ENCODE results near the gene RNASEL.
"Not testable (repeated sequence)": the region's sequence is repeated elsewhere in the genome, so short reads cannot be mapped to it uniquely, and the experiment has no call there.

The RNASEL gene

DNA sequence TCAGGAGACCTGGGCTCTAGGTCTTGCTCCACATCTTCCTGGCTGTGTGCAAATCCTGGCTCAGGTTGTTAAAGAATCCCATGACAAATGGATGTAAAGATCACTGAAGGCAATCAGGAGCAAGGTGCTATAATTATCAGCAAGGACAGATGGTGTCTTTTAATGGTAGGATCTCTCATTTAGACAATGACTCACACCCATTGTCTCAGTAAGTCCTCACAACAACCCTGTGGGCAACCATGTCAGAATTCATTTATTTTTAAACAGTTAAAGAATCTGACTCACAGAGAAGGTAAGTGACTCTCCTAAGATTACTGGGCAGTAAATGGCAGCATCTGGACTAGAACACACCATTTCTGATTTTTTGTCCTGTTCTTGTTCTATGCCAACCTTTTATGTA, 32.8 kb downstream of the RNASEL start:
- TF ChIP-seq YY1 (IDR thresholded peaks at IDR 0.05; ENCODE audit: insufficient read depth, insufficient read length): no peak
- TF ChIP-seq SUZ12 (IDR thresholded peaks at IDR 0.05; ENCODE audit: extremely low read depth, insufficient read depth, insufficient read length): no peak
- TF ChIP-seq ZNF274 (IDR thresholded peaks at IDR 0.05; ENCODE audit: low read depth, low read length): no peak
- Histone ChIP-seq H3K4me3 (ENCODE audit: insufficient read length, low read depth) (no peak overlapping the region), H3K9me3 (ENCODE audit: insufficient read depth, low read length) (no peaks in the 10 kb centered on the region; the same call in 1 of the 2 replicates), H3K27me3 (ENCODE audit: insufficient read depth, insufficient read length) (no peaks in the 10 kb centered on the region), H3K36me3 (ENCODE audit: insufficient read depth, insufficient read length, low read length) (no peaks in the 10 kb centered on the region), H3K9ac (ENCODE audit: insufficient read length, low read depth) (no peak overlapping the region), H3K4me1 (ENCODE audit: insufficient read depth, insufficient read length) (no peaks in the 10 kb centered on the region)
- no peak for DNase-seq (ENCODE audit: low read depth, low spot score)

DNA sequence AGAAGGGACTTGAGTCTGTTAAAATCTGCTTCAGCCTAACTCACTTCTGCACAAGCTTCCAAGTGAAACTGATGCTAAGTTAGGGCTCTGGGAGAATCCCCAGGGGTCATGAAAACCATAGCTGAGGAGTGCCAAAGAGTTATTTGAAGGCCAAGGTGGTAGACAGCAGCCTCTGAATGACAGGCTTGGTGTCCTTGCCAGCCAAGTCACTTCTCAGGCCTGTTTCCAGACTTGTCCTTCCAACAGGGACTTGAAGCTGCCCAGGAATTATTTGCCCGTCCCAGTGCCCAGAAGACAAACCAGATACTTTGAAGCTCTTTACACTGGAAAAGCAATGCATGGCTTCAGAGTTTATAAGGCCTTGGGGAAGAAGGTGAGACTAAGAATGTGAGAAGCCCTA, 33.6 kb downstream of the RNASEL start:
- Histone ChIP-seq H3K4me1 (ENCODE audit: insufficient read depth, insufficient read length) (no peaks in the 10 kb centered on the region), H3K9me3 (ENCODE audit: insufficient read depth, low read length) (no peaks in the 10 kb centered on the region; the same call in 1 of the 2 replicates), H3K4me3 (ENCODE audit: insufficient read length, low read depth) (no peak overlapping the region), H3K27me3 (ENCODE audit: insufficient read depth, insufficient read length) (no peaks in the 10 kb centered on the region), H3K36me3 (ENCODE audit: insufficient read depth, insufficient read length, low read length) (no peaks in the 10 kb centered on the region), H3K9ac (ENCODE audit: insufficient read length, low read depth) (no peak overlapping the region)
- TF ChIP-seq YY1 (IDR thresholded peaks at IDR 0.05; ENCODE audit: insufficient read depth, insufficient read length) (no peak), ZNF274 (IDR thresholded peaks at IDR 0.05; ENCODE audit: low read depth, low read length) (no peak), SUZ12 (IDR thresholded peaks at IDR 0.05; ENCODE audit: extremely low read depth, insufficient read depth, insufficient read length) (no peak)
- DNase-seq (ENCODE audit: low read depth, low spot score): no peak

DNA sequence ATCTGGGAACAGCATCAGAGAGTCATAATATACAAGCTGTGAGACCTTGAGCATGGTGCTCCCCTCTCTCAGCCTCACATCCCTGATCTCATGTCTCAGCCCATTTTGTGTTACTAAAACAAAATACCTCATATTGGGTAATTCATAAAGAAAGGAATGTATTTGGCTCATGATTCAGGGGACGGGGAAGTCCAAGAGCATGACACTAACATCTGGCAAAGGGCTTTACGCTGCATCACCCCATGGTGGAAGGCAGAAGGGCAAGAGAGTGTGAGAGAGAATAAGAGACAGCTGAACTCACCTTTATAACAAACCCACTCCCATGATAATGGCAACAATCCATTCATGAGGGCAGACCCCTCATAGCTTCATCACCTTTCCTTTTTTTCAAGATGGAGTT, 36.5 kb downstream of the RNASEL start:
- H3K9ac ChIP-seq (ENCODE audit: insufficient read length, low read depth): no peak overlapping the region
- H3K4me1 ChIP-seq (ENCODE audit: insufficient read depth, insufficient read length): no peaks in the 10 kb centered on the region
- H3K27me3 ChIP-seq (ENCODE audit: insufficient read depth, insufficient read length): no peaks in the 10 kb centered on the region
- no peak for TF ChIP-seq YY1 (IDR thresholded peaks at IDR 0.05; ENCODE audit: insufficient read depth, insufficient read length)
- DNase-seq (ENCODE audit: low read depth, low spot score): no peak
- no peak overlapping the region for H3K4me3 ChIP-seq (ENCODE audit: insufficient read length, low read depth)
- no peaks in the 10 kb centered on the region; the same call in 1 of the 2 replicates for H3K9me3 ChIP-seq (ENCODE audit: insufficient read depth, low read length)
- no peaks in the 10 kb centered on the region for H3K36me3 ChIP-seq (ENCODE audit: insufficient read depth, insufficient read length, low read length)

DNA sequence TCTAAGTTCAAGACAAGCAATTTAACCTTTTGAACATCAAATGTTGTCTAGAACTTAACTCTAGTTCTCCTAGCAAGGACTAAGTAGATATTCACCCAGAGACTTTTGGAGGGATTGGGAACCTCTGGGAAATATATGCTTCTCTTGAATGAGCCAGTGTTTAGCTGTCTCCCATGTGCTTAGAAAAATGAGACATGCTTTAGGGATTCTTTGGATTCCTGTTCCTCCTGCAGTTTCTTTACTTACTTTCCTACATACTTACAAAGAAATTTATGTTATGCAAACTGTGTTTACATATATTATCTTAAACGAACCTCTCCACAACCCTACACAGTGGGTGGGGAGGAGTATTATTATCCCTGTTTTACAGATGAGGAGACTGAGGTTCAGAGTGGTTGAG, 39.2 kb downstream of the RNASEL start:
- Histone ChIP-seq H3K4me3 (ENCODE audit: insufficient read length, low read depth) (no peak overlapping the region), H3K4me1 (ENCODE audit: insufficient read depth, insufficient read length) (no peaks in the 10 kb centered on the region), H3K9ac (ENCODE audit: insufficient read length, low read depth) (no peak overlapping the region), H3K27me3 (ENCODE audit: insufficient read depth, insufficient read length) (no peaks in the 10 kb centered on the region), H3K36me3 (ENCODE audit: insufficient read depth, insufficient read length, low read length) (no peaks in the 10 kb centered on the region), H3K9me3 (ENCODE audit: insufficient read depth, low read length) (no peaks in the 10 kb centered on the region; the same call in 1 of the 2 replicates)
- no peak for DNase-seq (ENCODE audit: low read depth, low spot score)
- TF ChIP-seq ZNF274 (IDR thresholded peaks at IDR 0.05; ENCODE audit: low read depth, low read length): no peak
- no peak for TF ChIP-seq YY1 (IDR thresholded peaks at IDR 0.05; ENCODE audit: insufficient read depth, insufficient read length)
- no peak for TF ChIP-seq SUZ12 (IDR thresholded peaks at IDR 0.05; ENCODE audit: extremely low read depth, insufficient read depth, insufficient read length)

DNA sequence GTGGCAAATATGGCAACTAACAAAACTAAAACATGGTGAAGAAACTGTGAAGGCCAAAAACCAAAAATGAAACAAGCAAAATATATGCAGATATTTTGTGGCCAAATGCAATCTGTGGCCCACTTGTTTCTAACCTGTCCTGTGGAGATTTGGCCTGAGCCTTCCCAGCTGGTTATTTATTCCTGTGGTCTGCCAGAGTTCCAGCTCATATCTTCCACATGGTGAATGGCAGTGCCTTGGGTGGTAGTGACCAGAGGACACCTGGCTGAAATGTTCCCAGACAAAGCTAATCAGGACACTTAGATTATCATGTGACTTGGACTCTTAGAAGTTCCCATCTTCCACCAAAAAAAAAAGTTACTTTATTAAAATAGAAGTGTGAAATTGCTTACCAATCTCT, 39.7 kb downstream of the RNASEL start:
- H3K4me3 ChIP-seq (ENCODE audit: insufficient read length, low read depth): no peak overlapping the region
- TF ChIP-seq YY1 (IDR thresholded peaks at IDR 0.05; ENCODE audit: insufficient read depth, insufficient read length) (no peak), SUZ12 (IDR thresholded peaks at IDR 0.05; ENCODE audit: extremely low read depth, insufficient read depth, insufficient read length) (no peak), ZNF274 (IDR thresholded peaks at IDR 0.05; ENCODE audit: low read depth, low read length) (no peak)
- H3K27me3 ChIP-seq (ENCODE audit: insufficient read depth, insufficient read length): no peaks in the 10 kb centered on the region
- DNase-seq (ENCODE audit: low read depth, low spot score): no peak
- H3K9ac ChIP-seq (ENCODE audit: insufficient read length, low read depth): no peak overlapping the region
- no peaks in the 10 kb centered on the region for H3K4me1 ChIP-seq (ENCODE audit: insufficient read depth, insufficient read length)
- no peaks in the 10 kb centered on the region; the same call in 1 of the 2 replicates for H3K9me3 ChIP-seq (ENCODE audit: insufficient read depth, low read length)
- H3K36me3 ChIP-seq (ENCODE audit: insufficient read depth, insufficient read length, low read length): no peaks in the 10 kb centered on the region

DNA sequence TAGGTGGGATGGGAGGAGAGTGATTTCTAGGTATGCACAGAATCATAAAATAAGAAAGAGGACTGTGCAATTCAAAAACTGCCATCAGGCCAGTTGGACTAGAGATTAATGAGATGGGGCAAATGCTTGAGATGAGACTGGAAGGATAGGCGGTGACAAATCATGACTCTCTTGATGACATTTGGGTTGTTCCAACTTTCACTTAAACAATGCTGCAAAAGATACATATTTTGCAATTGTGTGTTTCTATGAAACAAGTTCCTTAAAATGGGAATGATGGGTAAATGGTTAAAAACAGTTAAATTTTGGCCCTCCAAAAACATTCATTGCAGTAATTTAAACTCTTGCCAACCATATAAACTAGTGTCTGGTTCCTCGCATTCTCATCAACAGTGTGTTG, 55.2 kb downstream of the RNASEL start:
- TF ChIP-seq SUZ12 (IDR thresholded peaks at IDR 0.05; ENCODE audit: extremely low read depth, insufficient read depth, insufficient read length) (no peak), YY1 (IDR thresholded peaks at IDR 0.05; ENCODE audit: insufficient read depth, insufficient read length) (no peak), ZNF274 (IDR thresholded peaks at IDR 0.05; ENCODE audit: low read depth, low read length) (no peak)
- DNase-seq (ENCODE audit: low read depth, low spot score): no peak
- Histone ChIP-seq H3K27me3 (ENCODE audit: insufficient read depth, insufficient read length) (no peaks in the 10 kb centered on the region), H3K4me3 (ENCODE audit: insufficient read length, low read depth) (no peak overlapping the region), H3K36me3 (ENCODE audit: insufficient read depth, insufficient read length, low read length) (no peaks in the 10 kb centered on the region), H3K9ac (ENCODE audit: insufficient read length, low read depth) (no peak overlapping the region), H3K9me3 (ENCODE audit: insufficient read depth, low read length) (no peaks in the 10 kb centered on the region), H3K4me1 (ENCODE audit: insufficient read depth, insufficient read length) (no peaks in the 10 kb centered on the region)

DNA sequence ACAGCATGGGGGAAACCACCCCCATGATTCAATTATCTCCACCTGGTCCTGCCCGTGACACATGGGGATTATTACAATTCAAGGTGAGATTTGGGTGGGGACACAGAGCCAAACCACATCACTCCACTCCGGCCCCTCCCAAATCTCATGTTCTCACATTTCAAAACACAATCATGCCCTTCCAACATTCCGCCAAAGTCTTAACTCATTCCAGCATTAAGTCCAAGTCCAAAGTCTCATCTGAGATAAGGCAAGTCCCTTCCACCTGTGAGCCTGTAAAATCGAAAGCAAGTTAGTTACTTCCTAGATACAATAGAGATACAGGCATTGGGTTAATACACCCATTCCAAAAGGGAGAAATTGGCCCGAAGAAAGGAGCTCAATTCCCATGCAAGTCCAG, 60.9 kb downstream of the RNASEL start:
- not testable (repeated sequence) for H3K4me3 ChIP-seq (ENCODE audit: insufficient read length, low read depth); H3K9ac ChIP-seq (ENCODE audit: insufficient read length, low read depth); DNase-seq (ENCODE audit: low read depth, low spot score); H3K36me3 ChIP-seq (ENCODE audit: insufficient read depth, insufficient read length, low read length); H3K4me1 ChIP-seq (ENCODE audit: insufficient read depth, insufficient read length); H3K27me3 ChIP-seq (ENCODE audit: insufficient read depth, insufficient read length)
- H3K9me3 ChIP-seq (ENCODE audit: insufficient read depth, low read length): peaks cover 11% of the 10 kb centered on the region; the same call in 1 of the 2 replicates

DNA sequence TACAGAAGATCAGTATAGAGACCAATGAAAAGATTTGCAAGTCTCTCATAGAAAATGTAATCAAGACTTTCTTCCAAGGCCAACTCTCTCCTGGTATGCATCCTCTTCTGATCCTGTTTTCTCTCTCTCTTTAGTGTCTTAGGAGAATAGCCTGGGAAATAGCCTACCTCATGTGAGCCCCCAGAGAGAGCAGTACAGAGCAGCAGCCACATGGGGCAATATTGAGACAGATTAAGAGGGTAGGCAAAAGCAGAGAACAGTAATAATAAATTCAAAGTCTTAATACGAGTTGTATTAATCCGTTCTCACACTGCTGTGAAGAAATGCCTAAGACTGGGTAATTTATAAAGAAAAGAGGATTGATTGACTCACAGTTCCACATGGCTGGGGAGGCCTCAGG, 61.4 kb downstream of the RNASEL start:
- DNase-seq (ENCODE audit: low read depth, low spot score): no peak
- Histone ChIP-seq H3K9ac (ENCODE audit: insufficient read length, low read depth) (no peak overlapping the region), H3K27me3 (ENCODE audit: insufficient read depth, insufficient read length) (no peaks in the 10 kb centered on the region), H3K4me3 (ENCODE audit: insufficient read length, low read depth) (no peak overlapping the region), H3K9me3 (ENCODE audit: insufficient read depth, low read length) (peaks cover 11% of the 10 kb centered on the region; the same call in 1 of the 2 replicates), H3K36me3 (ENCODE audit: insufficient read depth, insufficient read length, low read length) (no peaks in the 10 kb centered on the region), H3K4me1 (ENCODE audit: insufficient read depth, insufficient read length) (no peaks in the 10 kb centered on the region)
- TF ChIP-seq YY1 (IDR thresholded peaks at IDR 0.05; ENCODE audit: insufficient read depth, insufficient read length) (no peak), SUZ12 (IDR thresholded peaks at IDR 0.05; ENCODE audit: extremely low read depth, insufficient read depth, insufficient read length) (no peak), ZNF274 (IDR thresholded peaks at IDR 0.05; ENCODE audit: low read depth, low read length) (no peak)

Measured in NT2/D1 (cell line).